HCT116 (cell line): ENCODE data around the gene CA12. TPM values are rescaled to one million over a fixed set of nuclear protein-coding genes. Genes with fewer than 3 reads are reported as not detected.

Source experiments
- ATAC-seq: fragments of 200-7000 bp; cut with Tn5 transposase; 2 replicates; pipeline ENCODE4 v1.9.1; 2020; ENCODE audit warnings: mild to moderate bottlenecking, moderate library complexity
- BruUV-seq: library from RNA; stranded (reverse); fragments of 400-500 nt; replicated peaks from 2 replicates; lab custom pipeline; 2021; lab: Mats Ljungman, UMichigan
- CTCF ChIA-PET: fragments of 300-600 bp; sonication (Branson Sonifier 250); formaldehyde crosslinking; loops from one replicate; lab custom pipeline; 2021; ENCODE audit warnings: antibody characterized with exemption; lab: Charles Lee
- POLR2A ChIA-PET: fragments of 300-600, 350-600 bp; sonication (Branson Sonifier 250); formaldehyde crosslinking; loops from one replicate; lab custom pipeline; 2021; ENCODE audit warnings: antibody characterized with exemption; lab: Charles Lee
- RAD21 ChIA-PET, 2 experiments: fragments of 300-600 bp; sonication (Branson Sonifier 250); formaldehyde crosslinking; loops; one replicate each; lab custom pipeline; 2023; ENCODE audit warnings: low total read pairs in 2 of 2; ENCODE audit not compliant: uncharacterized antibody in 2 of 2, unreplicated experiment in 2 of 2, low non-redundant PET in 1 of 2; lab: Charles Lee
- DNase-seq: peaks from one replicate; pipeline ENCODE4 v3.0.0-alpha.2; 2010; ENCODE audit warnings: low read depth, low spot score
- H2AFZ ChIP-seq: fragments of 200-600 bp; shearing (Covaris generic), sonication (generic); 2 replicates; pipeline ENCODE4 v1.6.1; 2017; ENCODE audit warnings: low read depth, mixed run types, mixed read lengths, antibody characterized with exemption, low read length; ENCODE audit not compliant: poor library complexity, severe bottlenecking
- H3K27ac ChIP-seq: 2 replicates; pipeline ENCODE4 v1.5.1; 2012; ENCODE audit warnings: low read depth, low read length
- H3K27me3 ChIP-seq: fragments of 200-600 bp; sonication (generic); 2 replicates; pipeline ENCODE4 v1.6.1; 2016; ENCODE audit warnings: mixed run types, low read length, mixed read lengths; ENCODE audit not compliant: insufficient read depth
- H3K36me3 ChIP-seq, 2 experiments: fragments of 200-500 bp in 1 of 2; fragments of 200-600 bp in 1 of 2; sonication (Bioruptor generic) in 1 of 2; sonication (generic) in 1 of 2; 2 replicates each; pipeline versions ENCODE4 v1.5.1 to v1.6.1; 2014 to 2016; ENCODE audit warnings: low read length in 2 of 2, inconsistent platforms in 1 of 2, mixed read lengths in 1 of 2, mixed run types in 1 of 2; ENCODE audit not compliant: insufficient read depth in 2 of 2, control insufficient read depth in 1 of 2
- H3K4me1 ChIP-seq, 2 experiments: fragments of 200-600 bp in 1 of 2; sonication (generic) in 1 of 2; 2 replicates each; pipeline versions ENCODE4 v1.5.1 to v1.6.1; 2012 to 2017; ENCODE audit warnings: low read length in 2 of 2, inconsistent platforms in 1 of 2, mild to moderate bottlenecking in 1 of 2, mixed read lengths in 1 of 2, mixed run types in 1 of 2, moderate library complexity in 1 of 2; ENCODE audit not compliant: insufficient read depth in 2 of 2, control insufficient read depth in 1 of 2
- H3K4me2 ChIP-seq: fragments of 200-600 bp; sonication (generic); 2 replicates; pipeline ENCODE4 v1.6.1; 2017; ENCODE audit warnings: mixed run types, low read length, mixed read lengths
- H3K4me3 ChIP-seq, 2 experiments: fragments of 200-600 bp in 1 of 2; sonication (generic) in 1 of 2; replicated peaks in 1 of 2; 2 replicates each; pipeline ENCODE4 v1.5.1; 2011 to 2016; ENCODE audit warnings: low read length in 2 of 2, control low read depth in 1 of 2, low read depth in 1 of 2, mild to moderate bottlenecking in 1 of 2, mixed read lengths in 1 of 2, mixed run types in 1 of 2
- H3K79me2 ChIP-seq: fragments of 200-600 bp; sonication (generic); 2 replicates; pipeline ENCODE4 v1.6.1; 2017; ENCODE audit warnings: mild to moderate bottlenecking, mixed run types, low read length, moderate library complexity, mixed read lengths; ENCODE audit not compliant: insufficient read depth
- H3K9ac ChIP-seq: fragments of 200-600 bp; sonication (generic); 2 replicates; pipeline ENCODE4 v1.6.1; 2016; ENCODE audit warnings: low read length, mixed read lengths
- H3K9me2 ChIP-seq: fragments of 200-600 bp; sonication (generic), shearing (Covaris generic); 2 replicates; pipeline ENCODE4 v1.6.1; 2017; ENCODE audit warnings: mixed run types, mild to moderate bottlenecking, moderate library complexity; ENCODE audit not compliant: insufficient read depth
- H3K9me3 ChIP-seq, 2 experiments: fragments of 200-500 bp in 1 of 2; fragments of 200-600 bp in 1 of 2; sonication (Bioruptor generic) in 1 of 2; sonication (generic) in 1 of 2; 2 replicates each; pipeline ENCODE4 v1.6.1; 2014 to 2017; ENCODE audit warnings: low read length in 2 of 2, mixed read lengths in 2 of 2, inconsistent platforms in 1 of 2, low read depth in 1 of 2, mild to moderate bottlenecking in 1 of 2, mixed run types in 1 of 2, moderate library complexity in 1 of 2; ENCODE audit not compliant: control insufficient read depth in 1 of 2, insufficient read depth in 1 of 2
- H4K20me1 ChIP-seq: fragments of 200-600 bp; sonication (generic), shearing (Covaris generic); 2 replicates; pipeline ENCODE4 v1.6.1; 2017; ENCODE audit warnings: mixed run types, mild to moderate bottlenecking, moderate library complexity; ENCODE audit not compliant: insufficient read depth
- CBX3 ChIP-seq: IDR thresholded peaks from 2 replicates; pipeline ENCODE4 v1.6.1; 2012; ENCODE audit warnings: low read depth
- CEBPB ChIP-seq: IDR thresholded peaks from 2 replicates; pipeline ENCODE4 v1.6.1; 2012; ENCODE audit warnings: low read depth
- CTCF ChIP-seq, 3 experiments: fragments of 200-600 bp in 1 of 3; sonication (generic) in 1 of 3; IDR thresholded peaks in 2 of 3; conservative IDR thresholded peaks in 1 of 3; 2 replicates each; pipeline ENCODE4 v1.5.1; 2012 to 2017; ENCODE audit warnings: low read depth in 2 of 3, low read length in 2 of 3, antibody characterized with exemption in 1 of 3, borderline replicate concordance in 1 of 3, control low read depth in 1 of 3, mild to moderate bottlenecking in 1 of 3, mixed read lengths in 1 of 3, mixed run types in 1 of 3, moderate library complexity in 1 of 3; ENCODE audit not compliant: insufficient read depth in 1 of 3
- EGR1 ChIP-seq: IDR thresholded peaks from 2 replicates; pipeline ENCODE4 v1.6.1; 2012; ENCODE audit warnings: low read depth
- EZH2phosphoT487 ChIP-seq: fragments of 200-600 bp; IDR thresholded peaks from 2 replicates; pipeline ENCODE4 v1.6.1; 2018; ENCODE audit warnings: antibody characterized with exemption, borderline replicate concordance
- RAD21 ChIP-seq: IDR thresholded peaks from 2 replicates; pipeline ENCODE4 v1.6.1; 2012; ENCODE audit warnings: low read depth, mild to moderate bottlenecking
- SIN3A ChIP-seq: IDR thresholded peaks from 2 replicates; pipeline ENCODE4 v1.6.1; 2012; ENCODE audit warnings: low read depth
- TCF7L2 ChIP-seq: IDR thresholded peaks from 2 replicates; pipeline ENCODE4 v1.7.0; 2011; ENCODE audit warnings: borderline replicate concordance, inconsistent platforms; ENCODE audit not compliant: insufficient read depth, insufficient read length; ENCODE audit errors: extremely low read depth
- YY1 ChIP-seq: IDR thresholded peaks from 2 replicates; pipeline ENCODE4 v1.6.1; 2011; ENCODE audit warnings: low read length, low read depth, moderate library complexity, mild to moderate bottlenecking; ENCODE audit not compliant: insufficient replicate concordance; ENCODE audit errors: extremely low read depth
- intact Hi-C: fragments of 100-400 bp; cut with micrococcal nuclease; formaldehyde crosslinking; loops from 2 replicates; pipeline ENCODE4 v1.10.0; 2022
- total RNA-seq: library from RNA; stranded (reverse); gene quantifications from one replicate; pipeline ENCODE4 v1.2.1, GENCODE V29; 2021; ENCODE audit not compliant: unreplicated experiment
- TF ChIP-seq, protein P1 (sequence below): IDR thresholded peaks from 2 replicates; pipeline ENCODE4 v1.6.1; 2012; ENCODE audit warnings: low read depth
- TF ChIP-seq, protein P2 (sequence below): IDR thresholded peaks from 2 replicates; pipeline ENCODE4 v1.6.1; 2012

Gene CA12
- total RNA-seq, 1 experiment from 2014 or later: 1.8 TPM

- intact Hi-C loops: no loop called here
- Histone ChIP-seq H3K9me2 (no peaks in the 10 kb centered on the region), H3K4me1 (no peaks in the 10 kb centered on the region), H4K20me1 (no peaks in the 10 kb centered on the region), H3K36me3 (no peaks in the 10 kb centered on the region), H2AFZ (no peak overlapping the region), H3K4me3 (no peak overlapping the region), H3K79me2 (no peaks in the 10 kb centered on the region), H3K27ac (no peak overlapping the region), H3K4me2 (no peak overlapping the region), H3K9me3 (no peaks in the 10 kb centered on the region), H3K9ac (no peak overlapping the region), H3K27me3 (no peaks in the 10 kb centered on the region)
- ATAC-seq (no peak), DNase-seq (no peak)
- ChIA-PET CTCF (no interaction called here), RAD21 (no interaction called here), POLR2A (no interaction called here)
- TF ChIP-seq CBX3 (no peak), RAD21 (no peak), CEBPB (no peak), CTCF (IDR thresholded peaks at IDR 0.05 in 2 of 3, conservative IDR thresholded peaks at IDR 0.05 in 1 of 3; ENCODE audit: borderline replicate concordance in 1 of 3, insufficient read depth in 1 of 3, low read depth in 2 of 3, low read length in 2 of 3) (no peak), EZH2phosphoT487 (no peak), EGR1 (no peak), TCF7L2 (no peak), SIN3A (no peak), YY1 (no peak)
- TF ChIP-seq, protein P1, sequence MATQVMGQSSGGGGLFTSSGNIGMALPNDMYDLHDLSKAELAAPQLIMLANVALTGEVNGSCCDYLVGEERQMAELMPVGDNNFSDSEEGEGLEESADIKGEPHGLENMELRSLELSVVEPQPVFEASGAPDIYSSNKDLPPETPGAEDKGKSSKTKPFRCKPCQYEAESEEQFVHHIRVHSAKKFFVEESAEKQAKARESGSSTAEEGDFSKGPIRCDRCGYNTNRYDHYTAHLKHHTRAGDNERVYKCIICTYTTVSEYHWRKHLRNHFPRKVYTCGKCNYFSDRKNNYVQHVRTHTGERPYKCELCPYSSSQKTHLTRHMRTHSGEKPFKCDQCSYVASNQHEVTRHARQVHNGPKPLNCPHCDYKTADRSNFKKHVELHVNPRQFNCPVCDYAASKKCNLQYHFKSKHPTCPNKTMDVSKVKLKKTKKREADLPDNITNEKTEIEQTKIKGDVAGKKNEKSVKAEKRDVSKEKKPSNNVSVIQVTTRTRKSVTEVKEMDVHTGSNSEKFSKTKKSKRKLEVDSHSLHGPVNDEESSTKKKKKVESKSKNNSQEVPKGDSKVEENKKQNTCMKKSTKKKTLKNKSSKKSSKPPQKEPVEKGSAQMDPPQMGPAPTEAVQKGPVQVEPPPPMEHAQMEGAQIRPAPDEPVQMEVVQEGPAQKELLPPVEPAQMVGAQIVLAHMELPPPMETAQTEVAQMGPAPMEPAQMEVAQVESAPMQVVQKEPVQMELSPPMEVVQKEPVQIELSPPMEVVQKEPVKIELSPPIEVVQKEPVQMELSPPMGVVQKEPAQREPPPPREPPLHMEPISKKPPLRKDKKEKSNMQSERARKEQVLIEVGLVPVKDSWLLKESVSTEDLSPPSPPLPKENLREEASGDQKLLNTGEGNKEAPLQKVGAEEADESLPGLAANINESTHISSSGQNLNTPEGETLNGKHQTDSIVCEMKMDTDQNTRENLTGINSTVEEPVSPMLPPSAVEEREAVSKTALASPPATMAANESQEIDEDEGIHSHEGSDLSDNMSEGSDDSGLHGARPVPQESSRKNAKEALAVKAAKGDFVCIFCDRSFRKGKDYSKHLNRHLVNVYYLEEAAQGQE: no peak
- TF ChIP-seq, protein P2, sequence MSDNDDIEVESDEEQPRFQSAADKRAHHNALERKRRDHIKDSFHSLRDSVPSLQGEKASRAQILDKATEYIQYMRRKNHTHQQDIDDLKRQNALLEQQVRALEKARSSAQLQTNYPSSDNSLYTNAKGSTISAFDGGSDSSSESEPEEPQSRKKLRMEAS: no peak
- BruUV-seq: no TSS peak
Observed at GRCh38 chr15:63358241-63359029, 23.2 kb downstream of the CA12 start.
